DND-41 (cell line): ENCODE data around the gene PSD.

Experiments
- EZH2 ChIP-seq: IDR thresholded peaks from 3 replicates; pipeline ENCODE4 v1.6.1; 2012; ENCODE audit warnings: borderline replicate concordance, low read depth, mild to moderate bottlenecking, moderate library complexity, low read length, inconsistent platforms; ENCODE audit not compliant: severe bottlenecking
- TF ChIP-seq, protein P1 (sequence below): IDR thresholded peaks from 2 replicates; pipeline ENCODE4 v1.5.1; 2012; ENCODE audit warnings: borderline replicate concordance, low read length, moderate library complexity, mild to moderate bottlenecking; ENCODE audit not compliant: poor library complexity, severe bottlenecking; ENCODE audit errors: extremely low read depth

DNA sequence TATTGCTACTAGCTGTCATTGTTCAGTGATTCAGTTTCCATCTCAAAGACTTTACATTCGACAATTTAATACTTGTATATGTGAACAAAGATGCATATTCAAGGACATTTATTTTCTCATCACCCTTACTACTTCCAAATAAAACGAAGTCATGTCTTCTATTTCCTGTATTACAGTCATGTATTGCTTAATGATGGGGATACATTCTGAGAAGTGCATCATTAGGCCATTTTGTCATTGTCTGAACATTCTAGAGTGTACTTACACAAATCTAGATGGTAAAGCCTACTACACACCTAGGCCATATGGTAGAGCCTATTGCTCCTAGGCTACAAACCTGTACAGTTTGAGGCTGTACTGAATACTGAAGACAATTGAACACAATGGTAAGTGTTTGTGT lies 26.3 kb upstream of the PSD start:
- TF ChIP-seq, protein P1, sequence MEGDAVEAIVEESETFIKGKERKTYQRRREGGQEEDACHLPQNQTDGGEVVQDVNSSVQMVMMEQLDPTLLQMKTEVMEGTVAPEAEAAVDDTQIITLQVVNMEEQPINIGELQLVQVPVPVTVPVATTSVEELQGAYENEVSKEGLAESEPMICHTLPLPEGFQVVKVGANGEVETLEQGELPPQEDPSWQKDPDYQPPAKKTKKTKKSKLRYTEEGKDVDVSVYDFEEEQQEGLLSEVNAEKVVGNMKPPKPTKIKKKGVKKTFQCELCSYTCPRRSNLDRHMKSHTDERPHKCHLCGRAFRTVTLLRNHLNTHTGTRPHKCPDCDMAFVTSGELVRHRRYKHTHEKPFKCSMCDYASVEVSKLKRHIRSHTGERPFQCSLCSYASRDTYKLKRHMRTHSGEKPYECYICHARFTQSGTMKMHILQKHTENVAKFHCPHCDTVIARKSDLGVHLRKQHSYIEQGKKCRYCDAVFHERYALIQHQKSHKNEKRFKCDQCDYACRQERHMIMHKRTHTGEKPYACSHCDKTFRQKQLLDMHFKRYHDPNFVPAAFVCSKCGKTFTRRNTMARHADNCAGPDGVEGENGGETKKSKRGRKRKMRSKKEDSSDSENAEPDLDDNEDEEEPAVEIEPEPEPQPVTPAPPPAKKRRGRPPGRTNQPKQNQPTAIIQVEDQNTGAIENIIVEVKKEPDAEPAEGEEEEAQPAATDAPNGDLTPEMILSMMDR = no peak
- no peak for TF ChIP-seq EZH2
